ENCODE data around the gene SND1.

SND1 gene

GRCh38 chr7:127891144-127891543 lies 239.2 kb downstream of the SND1 start:
- TF ChIP-seq REST (IDR thresholded peaks at IDR 0.05; ENCODE audit: insufficient replicate concordance, low read depth), result no peak
- TF ChIP-seq POLR2AphosphoS5 (IDR thresholded peaks at IDR 0.05; ENCODE audit: low read depth), result no peak
- TF ChIP-seq SPI1 (IDR thresholded peaks at IDR 0.05; ENCODE audit: borderline replicate concordance, low read depth), result no peak
- TF ChIP-seq CTCF (IDR thresholded peaks at IDR 0.05; ENCODE audit: insufficient read depth, low read length), result no peak
- TF ChIP-seq GABPA (IDR thresholded peaks at IDR 0.05; ENCODE audit: low read depth), result no peak
- Histone ChIP-seq H3K4me3 (replicated peaks; ENCODE audit: insufficient read depth, low read length) (no peak overlapping the region), H3K27me3 (ENCODE audit: insufficient read depth, poor library complexity, severe bottlenecking) (no peaks in the 10 kb centered on the region), H3K27ac (replicated peaks) (no peak overlapping the region)
- DNase-seq (ENCODE audit: low read depth in 1 of 2, low spot score in 1 of 2), result no peak

GRCh38 chr7:127891854-127892438 lies 240.0 kb downstream of the SND1 start:
- DNase-seq (ENCODE audit: low read depth in 1 of 2, low spot score in 1 of 2), result no peak
- Histone ChIP-seq H3K27ac (replicated peaks) (no peak overlapping the region), H3K4me3 (replicated peaks; ENCODE audit: insufficient read depth, low read length) (no peak overlapping the region), H3K27me3 (ENCODE audit: insufficient read depth, poor library complexity, severe bottlenecking) (no peaks in the 10 kb centered on the region)
- no peak for TF ChIP-seq SPI1 (IDR thresholded peaks at IDR 0.05; ENCODE audit: borderline replicate concordance, low read depth)

- DNase-seq (ENCODE audit: low read depth in 1 of 2, low spot score in 1 of 2), result no peak
- Histone ChIP-seq H3K27ac (replicated peaks) (no peak overlapping the region), H3K4me3 (replicated peaks; ENCODE audit: insufficient read depth, low read length) (no peak overlapping the region), H3K27me3 (ENCODE audit: insufficient read depth, poor library complexity, severe bottlenecking) (no peaks in the 10 kb centered on the region)
- TF ChIP-seq REST (IDR thresholded peaks at IDR 0.05; ENCODE audit: insufficient replicate concordance, low read depth), result no peak
- no peak for TF ChIP-seq POLR2AphosphoS5 (IDR thresholded peaks at IDR 0.05; ENCODE audit: low read depth)
- TF ChIP-seq SPI1 (IDR thresholded peaks at IDR 0.05; ENCODE audit: borderline replicate concordance, low read depth), result peak; percentile 78
- no peak for TF ChIP-seq GABPA (IDR thresholded peaks at IDR 0.05; ENCODE audit: low read depth)
- TF ChIP-seq CTCF (IDR thresholded peaks at IDR 0.05; ENCODE audit: insufficient read depth, low read length), result no peak
These were observed 240.7 kb downstream of the SND1 start for GRCh38 chr7:127892488-127893314.

GRCh38 chr7:127893547-127893946 lies 241.6 kb downstream of the SND1 start:
- DNase-seq (ENCODE audit: low read depth in 1 of 2, low spot score in 1 of 2), result no peak
- no peak overlapping the region for H3K4me3 ChIP-seq (replicated peaks; ENCODE audit: insufficient read depth, low read length)
- no peak overlapping the region for H3K27ac ChIP-seq (replicated peaks)
- H3K27me3 ChIP-seq (ENCODE audit: insufficient read depth, poor library complexity, severe bottlenecking), result no peaks in the 10 kb centered on the region
- TF ChIP-seq CTCF (IDR thresholded peaks at IDR 0.05; ENCODE audit: insufficient read depth, low read length) (no peak), SPI1 (IDR thresholded peaks at IDR 0.05; ENCODE audit: borderline replicate concordance, low read depth) (no peak), POLR2AphosphoS5 (IDR thresholded peaks at IDR 0.05; ENCODE audit: low read depth) (no peak), GABPA (IDR thresholded peaks at IDR 0.05; ENCODE audit: low read depth) (no peak), REST (IDR thresholded peaks at IDR 0.05; ENCODE audit: insufficient replicate concordance, low read depth) (no peak)

Data from HL-60 (cell line).